ENCODE measurements around the gene PSME1. TPM values are rescaled to one million over a fixed set of nuclear protein-coding genes. Genes with fewer than 3 reads are reported as not detected.
A peak's percentile ranks its signal among the peaks of the same experiment; 100 is the strongest.

PSME1 gene
- total RNA-seq, 2 donors from 2014 or later, result 237 to 406 TPM

DNA sequence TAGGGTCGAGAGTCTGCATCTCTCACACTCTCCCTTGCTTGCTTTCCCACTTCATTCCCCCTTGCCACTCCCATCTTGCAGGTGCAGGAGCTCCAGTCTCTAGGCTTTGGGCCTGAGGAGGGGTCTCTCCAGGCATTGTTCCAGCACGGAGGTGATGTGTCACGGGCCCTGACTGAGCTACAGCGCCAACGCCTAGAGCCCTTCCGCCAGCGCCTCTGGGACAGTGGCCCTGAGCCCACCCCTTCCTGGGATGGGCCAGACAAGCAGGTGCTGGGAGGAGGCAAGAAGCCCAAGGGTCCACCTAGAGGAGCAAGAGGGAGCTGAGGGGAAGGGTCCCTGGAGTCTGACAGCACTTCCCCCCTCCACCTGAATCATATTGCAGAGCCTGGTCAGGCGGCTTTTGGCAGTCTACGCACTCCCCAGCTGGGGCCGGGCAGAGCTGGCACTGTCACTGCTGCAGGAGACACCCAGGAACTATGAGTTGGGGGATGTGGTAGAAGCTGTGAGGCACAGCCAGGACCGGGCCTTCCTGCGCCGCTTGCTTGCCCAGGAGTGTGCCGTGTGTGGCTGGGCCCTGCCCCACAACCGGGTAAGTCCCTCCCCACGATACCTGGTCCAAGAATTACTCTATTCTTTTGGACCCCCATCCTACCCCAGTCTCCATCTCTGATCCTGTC is 15.5 kb downstream of the PSME1 start:
- Mint-ChIP-seq H3K27me3 (no peaks in the 10 kb centered on the region), H3K36me3 (peaks cover 13% of the 10 kb centered on the region), H3K4me1 (ENCODE audit: low read depth in 2 of 2) (peaks cover 23 to 28% of the 10 kb centered on the region in 2 donors), H3K9me3 (no peaks in the 10 kb centered on the region), H3K4me3 (no peak overlapping the region), H3K27ac (no peak overlapping the region)
- DNase-seq (ENCODE audit: low spot score) (no peak), ATAC-seq (no peak)

DNA sequence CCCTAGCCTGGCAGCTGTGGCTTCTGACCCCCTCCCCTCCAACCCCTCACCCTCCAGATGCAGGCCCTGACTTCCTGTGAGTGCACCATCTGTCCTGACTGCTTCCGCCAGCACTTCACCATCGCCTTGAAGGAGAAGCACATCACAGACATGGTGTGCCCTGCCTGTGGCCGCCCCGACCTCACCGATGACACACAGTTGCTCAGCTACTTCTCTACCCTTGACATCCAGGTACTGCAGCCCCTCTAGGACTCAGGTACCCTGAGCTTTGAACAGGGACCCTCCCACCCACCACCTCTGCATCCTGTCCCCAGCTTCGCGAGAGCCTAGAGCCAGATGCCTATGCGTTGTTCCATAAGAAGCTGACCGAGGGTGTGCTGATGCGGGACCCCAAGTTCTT is 19.1 kb downstream of the PSME1 start:
- Mint-ChIP-seq H3K4me3 (no peak overlapping the region), H3K36me3 (peaks cover 14% of the 10 kb centered on the region), H3K27ac (peak overlapping the region in 1 of 2 donors; percentile 72), H3K4me1 (ENCODE audit: low read depth in 2 of 2) (peaks cover 5 to 14% of the 10 kb centered on the region in 2 donors), H3K27me3 (no peaks in the 10 kb centered on the region), H3K9me3 (no peaks in the 10 kb centered on the region)
- DNase-seq (ENCODE audit: low spot score), result no peak
- no peak for ATAC-seq

DNA sequence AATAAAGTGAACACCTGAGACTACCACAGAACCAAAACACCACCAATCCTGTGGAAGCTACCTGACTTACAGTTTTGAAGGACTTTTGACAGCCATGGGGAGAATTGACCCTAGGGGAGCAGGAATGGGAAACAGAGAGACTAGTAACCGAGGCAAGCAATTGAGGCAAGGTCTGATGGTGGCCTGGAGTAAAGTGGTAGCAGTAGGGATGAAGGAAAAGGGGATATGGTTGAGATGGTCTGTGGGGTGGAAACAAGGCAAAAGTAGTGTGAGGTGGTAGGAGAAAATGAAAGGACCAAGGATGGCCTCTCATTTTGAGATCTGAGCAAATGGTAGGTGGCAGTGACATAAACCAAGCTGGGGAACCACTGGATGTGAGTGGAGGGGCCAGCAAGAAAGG is 20.8 kb downstream of the PSME1 start:
- H3K9me3 Mint-ChIP-seq, result no peaks in the 10 kb centered on the region
- peak overlapping the region in 1 of 2 donors; percentile 62 for H3K27ac Mint-ChIP-seq
- no peak for DNase-seq (ENCODE audit: low spot score)
- peaks cover 13 to 19% of the 10 kb centered on the region in 2 donors for H3K4me1 Mint-ChIP-seq (ENCODE audit: low read depth in 2 of 2)
- no peak overlapping the region for H3K4me3 Mint-ChIP-seq
- peaks cover 14% of the 10 kb centered on the region for H3K36me3 Mint-ChIP-seq
- no peak for ATAC-seq
- no peaks in the 10 kb centered on the region for H3K27me3 Mint-ChIP-seq

DNA sequence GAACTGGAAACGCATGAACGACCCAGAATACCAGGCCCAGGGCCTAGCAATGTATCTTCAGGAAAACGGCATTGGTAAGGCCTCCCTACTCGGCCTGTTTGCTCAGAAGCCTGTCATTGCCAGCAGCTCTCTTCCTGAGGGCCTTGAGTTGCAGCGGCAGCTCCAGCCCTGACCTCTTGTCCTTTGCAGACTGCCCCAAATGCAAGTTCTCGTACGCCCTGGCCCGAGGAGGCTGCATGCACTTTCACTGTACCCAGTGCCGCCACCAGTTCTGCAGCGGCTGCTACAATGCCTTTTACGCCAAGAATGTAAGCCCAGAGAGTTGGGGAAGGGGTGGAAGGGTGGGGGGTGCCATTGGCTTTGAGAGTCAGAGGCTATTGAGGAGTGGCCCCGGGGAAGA is 21.3 kb downstream of the PSME1 start:
- Mint-ChIP-seq H3K9me3 (no peaks in the 10 kb centered on the region), H3K4me1 (ENCODE audit: low read depth in 2 of 2) (peaks cover 17 to 24% of the 10 kb centered on the region in 2 donors), H3K36me3 (peaks cover 14% of the 10 kb centered on the region), H3K27ac (peak overlapping the region in 1 of 2 donors; percentile 62), H3K4me3 (no peak overlapping the region), H3K27me3 (no peaks in the 10 kb centered on the region)
- no peak for DNase-seq (ENCODE audit: low spot score)
- ATAC-seq, result no peak

DNA sequence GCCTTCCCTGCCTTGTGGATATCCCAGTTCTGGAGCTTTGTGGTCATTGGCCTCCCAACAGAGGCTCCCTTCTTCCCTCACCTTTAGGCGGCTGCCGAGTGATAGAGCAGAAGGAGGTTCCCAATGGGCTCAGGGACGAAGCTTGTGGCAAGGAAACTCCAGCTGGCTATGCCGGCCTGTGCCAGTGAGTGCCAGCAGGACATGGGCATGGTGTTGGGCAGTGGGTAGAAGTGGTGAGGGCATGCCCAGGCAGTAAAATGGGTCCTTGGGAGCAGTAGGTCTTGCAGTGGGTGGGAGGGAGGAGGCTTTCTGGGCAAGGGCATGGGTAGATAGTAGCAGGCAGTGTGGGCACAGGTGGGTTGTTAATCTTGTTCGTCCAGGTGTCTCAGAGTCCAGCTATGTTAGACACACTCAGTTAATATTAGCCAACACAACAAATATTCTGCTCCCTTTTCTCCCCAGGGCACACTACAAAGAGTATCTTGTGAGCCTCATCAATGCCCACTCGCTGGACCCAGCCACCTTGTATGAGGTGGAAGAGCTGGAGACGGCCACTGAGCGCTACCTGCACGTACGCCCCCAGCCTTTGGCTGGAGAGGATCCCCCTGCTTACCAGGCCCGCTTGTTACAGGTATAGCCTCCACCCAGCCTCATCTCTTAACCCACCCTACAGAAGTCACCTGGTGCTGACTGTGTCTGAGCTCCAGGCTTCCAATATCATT is 23.9 kb downstream of the PSME1 start:
- DNase-seq (ENCODE audit: low spot score) (no peak), ATAC-seq (no peak)
- peak overlapping the region; percentile 95 to 97 for H3K27ac Mint-ChIP-seq
- no peaks in the 10 kb centered on the region for H3K27me3 Mint-ChIP-seq
- no peaks in the 10 kb centered on the region for H3K9me3 Mint-ChIP-seq
- H3K36me3 Mint-ChIP-seq, result peaks cover 23% of the 10 kb centered on the region
- peaks cover 26 to 41% of the 10 kb centered on the region in 2 donors for H3K4me1 Mint-ChIP-seq (ENCODE audit: low read depth in 2 of 2)
- no peak overlapping the region for H3K4me3 Mint-ChIP-seq

DNA sequence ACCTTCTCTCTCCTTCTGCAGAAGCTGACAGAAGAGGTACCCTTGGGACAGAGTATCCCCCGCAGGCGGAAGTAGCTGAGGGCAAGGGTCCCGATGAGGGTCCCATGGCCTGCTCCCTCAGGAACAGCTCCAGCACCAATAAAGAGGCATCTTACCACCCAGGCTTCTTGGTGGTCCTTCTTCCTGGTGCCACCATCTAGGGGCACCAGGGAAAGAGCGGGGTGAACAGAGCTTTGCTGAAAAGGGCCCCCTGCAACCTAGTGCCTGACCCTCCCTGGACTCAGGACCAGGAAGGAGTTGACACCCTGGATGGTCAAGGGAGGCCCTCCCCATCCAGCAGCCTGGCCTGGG is 24.5 kb downstream of the PSME1 start:
- peak in 1 of 2 donors; percentile 1 for ATAC-seq
- Mint-ChIP-seq H3K4me3 (no peak overlapping the region), H3K27ac (peak overlapping the region; percentile 95 to 97), H3K36me3 (peaks cover 21% of the 10 kb centered on the region), H3K9me3 (no peaks in the 10 kb centered on the region), H3K27me3 (no peaks in the 10 kb centered on the region), H3K4me1 (ENCODE audit: low read depth in 2 of 2) (peaks cover 26 to 42% of the 10 kb centered on the region in 2 donors)
- DNase-seq (ENCODE audit: low spot score), result no peak

DNA sequence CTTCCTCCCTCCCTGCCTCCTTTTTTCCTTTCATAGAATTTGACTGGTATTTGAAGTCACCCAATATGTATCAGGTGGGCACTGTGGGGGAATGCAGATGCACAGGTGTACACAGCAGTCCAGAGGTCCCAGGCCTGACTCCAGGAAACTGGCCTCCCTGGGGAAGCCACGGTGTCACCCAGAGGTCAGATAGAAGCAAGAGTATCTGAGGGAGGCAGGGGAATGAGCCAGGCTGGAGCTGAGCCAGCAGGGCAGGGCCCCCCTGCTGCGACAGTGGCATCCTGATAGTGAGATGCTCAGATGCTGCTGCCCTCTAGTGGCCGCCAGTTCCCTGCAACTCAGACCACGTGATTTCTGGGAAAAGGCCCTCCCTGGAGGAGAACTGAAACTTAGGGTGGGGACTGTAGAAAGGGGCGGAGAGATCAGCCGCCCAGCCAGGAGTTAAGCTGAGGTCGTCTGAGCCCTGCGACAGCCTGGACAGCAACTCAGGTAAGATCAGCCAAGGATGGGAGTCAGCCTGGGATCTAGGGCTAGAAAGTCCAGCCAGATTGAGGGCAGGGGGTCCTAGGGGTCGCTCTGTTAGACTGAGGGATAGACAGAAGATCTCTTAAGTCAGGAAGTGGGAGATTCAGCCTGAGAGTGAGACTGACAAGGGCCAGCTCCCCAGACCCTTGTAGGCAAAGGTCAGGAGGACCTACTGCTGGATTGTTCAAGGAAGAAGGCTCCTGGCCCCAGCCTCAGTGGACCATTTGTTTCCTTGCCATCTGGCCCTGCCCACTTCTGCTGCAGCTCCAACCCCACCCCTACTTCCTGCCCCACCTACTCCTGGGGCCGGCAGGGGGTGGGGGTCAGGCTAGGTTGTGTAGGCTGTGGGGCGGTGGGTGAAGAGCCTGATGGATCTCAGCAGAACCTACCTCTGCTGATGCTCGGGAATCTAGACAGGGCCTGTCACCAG is 25.1 kb downstream of the PSME1 start, which contains the start of gene IRF9:
Gene IRF9 (plus strand): TSS at position 416 of the 955 bp plus-strand sequence. CDS start 880 bp downstream, outside the sequence.
- Mint-ChIP-seq H3K27ac (peak within 1 kb of the TSS; percentile 95 to 97), H3K4me1 (ENCODE audit: low read depth in 2 of 2) (peaks cover 26 to 41% of the 10 kb centered on the region in 2 donors)
- peak; percentile 91 to 93 for ATAC-seq

DNA sequence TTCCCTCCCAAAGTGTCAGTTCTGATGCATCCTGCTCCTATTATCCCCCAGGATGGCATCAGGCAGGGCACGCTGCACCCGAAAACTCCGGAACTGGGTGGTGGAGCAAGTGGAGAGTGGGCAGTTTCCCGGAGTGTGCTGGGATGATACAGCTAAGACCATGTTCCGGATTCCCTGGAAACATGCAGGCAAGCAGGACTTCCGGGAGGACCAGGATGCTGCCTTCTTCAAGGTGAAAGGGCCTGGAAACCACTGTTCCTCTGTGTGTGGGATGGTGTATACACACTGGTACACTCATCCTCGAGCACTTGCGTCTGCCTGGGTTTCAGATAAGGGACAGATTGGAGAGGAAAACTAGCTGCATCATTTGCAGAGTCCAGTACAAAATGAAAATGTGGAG is 26.1 kb downstream of the PSME1 start:
- Mint-ChIP-seq H3K4me1 (ENCODE audit: low read depth in 2 of 2) (peaks cover 26 to 38% of the 10 kb centered on the region in 2 donors), H3K4me3 (peak overlapping the region; percentile 96), H3K27ac (peak overlapping the region; percentile 95 to 97), H3K27me3 (no peaks in the 10 kb centered on the region), H3K9me3 (no peaks in the 10 kb centered on the region), H3K36me3 (peaks cover 9% of the 10 kb centered on the region)
- DNase-seq (ENCODE audit: low spot score) (no peak), ATAC-seq (no peak)

More for the DNA sequence above, 25.1 kb downstream of the PSME1 start, which contains the start of gene IRF9:
- peaks cover 15% of the 10 kb centered on the region for H3K36me3 Mint-ChIP-seq
- no peaks in the 10 kb centered on the region for H3K27me3 Mint-ChIP-seq
- peak within 1 kb of the TSS; percentile 96 for H3K4me3 Mint-ChIP-seq
- peak; percentile 96 for DNase-seq (ENCODE audit: low spot score)
- no peaks in the 10 kb centered on the region for H3K9me3 Mint-ChIP-seq

DNA sequence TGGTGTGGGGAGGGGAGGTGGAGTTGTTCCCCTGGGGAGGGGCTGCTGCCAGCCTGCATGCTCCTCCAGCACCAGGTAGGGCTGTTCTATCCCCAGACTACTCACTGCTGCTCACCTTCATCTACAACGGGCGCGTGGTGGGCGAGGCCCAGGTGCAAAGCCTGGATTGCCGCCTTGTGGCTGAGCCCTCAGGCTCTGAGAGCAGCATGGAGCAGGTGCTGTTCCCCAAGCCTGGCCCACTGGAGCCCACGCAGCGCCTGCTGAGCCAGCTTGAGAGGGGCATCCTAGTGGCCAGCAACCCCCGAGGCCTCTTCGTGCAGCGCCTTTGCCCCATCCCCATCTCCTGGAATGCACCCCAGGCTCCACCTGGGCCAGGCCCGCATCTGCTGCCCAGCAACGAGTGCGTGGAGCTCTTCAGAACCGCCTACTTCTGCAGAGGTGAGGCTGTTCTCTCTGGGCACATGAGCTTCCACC is 28.6 kb downstream of the PSME1 start:
- Mint-ChIP-seq H3K4me1 (ENCODE audit: low read depth in 2 of 2) (peaks cover 39 to 49% of the 10 kb centered on the region in 2 donors), H3K9me3 (no peaks in the 10 kb centered on the region), H3K27me3 (no peaks in the 10 kb centered on the region), H3K27ac (peak overlapping the region; percentile 64 to 71), H3K36me3 (peaks cover 22% of the 10 kb centered on the region), H3K4me3 (peak overlapping the region; percentile 38)
- DNase-seq (ENCODE audit: low spot score) (no peak), ATAC-seq (no peak)

DNA sequence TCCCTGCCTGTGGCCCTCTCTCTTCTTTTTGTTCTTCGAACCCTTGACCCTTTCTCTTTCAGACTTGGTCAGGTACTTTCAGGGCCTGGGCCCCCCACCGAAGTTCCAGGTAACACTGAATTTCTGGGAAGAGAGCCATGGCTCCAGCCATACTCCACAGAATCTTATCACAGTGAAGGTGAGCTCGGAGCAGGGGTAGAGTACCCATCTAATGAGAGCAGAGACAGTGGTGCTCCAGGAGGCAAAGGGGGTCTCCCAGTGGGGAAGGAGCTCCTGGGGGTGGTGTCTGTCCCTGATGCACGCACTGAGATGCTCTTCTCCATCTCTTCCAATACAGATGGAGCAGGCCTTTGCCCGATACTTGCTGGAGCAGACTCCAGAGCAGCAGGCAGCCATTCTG is 29.8 kb downstream of the PSME1 start:
- no peak overlapping the region for H3K4me3 Mint-ChIP-seq
- peak overlapping the region in 1 of 2 donors; percentile 71 for H3K27ac Mint-ChIP-seq
- H3K36me3 Mint-ChIP-seq, result peaks cover 24% of the 10 kb centered on the region
- no peak for DNase-seq (ENCODE audit: low spot score)
- no peak for ATAC-seq
- H3K27me3 Mint-ChIP-seq, result no peaks in the 10 kb centered on the region
- H3K4me1 Mint-ChIP-seq (ENCODE audit: low read depth in 2 of 2), result peaks cover 33 to 51% of the 10 kb centered on the region in 2 donors
- H3K9me3 Mint-ChIP-seq, result no peaks in the 10 kb centered on the region

DNA sequence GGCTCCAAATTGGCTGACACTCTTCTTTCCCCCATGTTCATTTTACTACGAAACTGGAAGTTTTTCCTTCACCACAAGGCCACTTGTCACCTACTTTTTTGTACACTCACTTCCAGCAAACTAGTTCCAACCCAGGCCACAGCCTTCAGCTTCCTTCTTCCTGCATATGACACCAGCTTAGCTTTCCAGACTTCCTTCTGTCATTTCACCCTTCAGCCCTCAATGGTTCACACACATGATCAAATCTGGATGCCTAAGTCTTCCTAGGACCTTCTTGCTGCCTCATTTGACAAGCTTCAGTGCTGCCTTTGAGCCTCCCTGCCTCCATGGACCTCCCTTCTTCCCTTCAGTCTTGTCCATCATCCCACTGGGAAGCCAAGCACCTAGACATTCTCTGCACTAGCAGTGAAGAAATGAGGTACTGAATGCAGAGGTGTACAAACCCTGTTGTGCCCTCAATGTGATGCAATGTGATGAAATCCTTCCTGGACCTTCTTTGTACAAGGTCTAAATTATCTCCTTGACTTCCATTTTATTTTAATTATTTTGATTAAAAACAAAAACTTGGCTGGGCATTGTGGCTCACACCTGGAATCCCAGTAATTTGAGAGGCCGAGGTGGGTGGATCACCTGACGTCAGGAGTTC is 31.6 kb downstream of the PSME1 start:
- peaks cover 24% of the 10 kb centered on the region for H3K36me3 Mint-ChIP-seq
- peak overlapping the region; percentile 52 to 71 for H3K27ac Mint-ChIP-seq
- ATAC-seq (no peak), DNase-seq (ENCODE audit: low spot score) (no peak)
- H3K27me3 Mint-ChIP-seq, result no peaks in the 10 kb centered on the region
- no peaks in the 10 kb centered on the region for H3K9me3 Mint-ChIP-seq
- H3K4me3 Mint-ChIP-seq, result no peak overlapping the region
- H3K4me1 Mint-ChIP-seq (ENCODE audit: low read depth in 2 of 2), result peaks cover 27 to 44% of the 10 kb centered on the region in 2 donors

DNA sequence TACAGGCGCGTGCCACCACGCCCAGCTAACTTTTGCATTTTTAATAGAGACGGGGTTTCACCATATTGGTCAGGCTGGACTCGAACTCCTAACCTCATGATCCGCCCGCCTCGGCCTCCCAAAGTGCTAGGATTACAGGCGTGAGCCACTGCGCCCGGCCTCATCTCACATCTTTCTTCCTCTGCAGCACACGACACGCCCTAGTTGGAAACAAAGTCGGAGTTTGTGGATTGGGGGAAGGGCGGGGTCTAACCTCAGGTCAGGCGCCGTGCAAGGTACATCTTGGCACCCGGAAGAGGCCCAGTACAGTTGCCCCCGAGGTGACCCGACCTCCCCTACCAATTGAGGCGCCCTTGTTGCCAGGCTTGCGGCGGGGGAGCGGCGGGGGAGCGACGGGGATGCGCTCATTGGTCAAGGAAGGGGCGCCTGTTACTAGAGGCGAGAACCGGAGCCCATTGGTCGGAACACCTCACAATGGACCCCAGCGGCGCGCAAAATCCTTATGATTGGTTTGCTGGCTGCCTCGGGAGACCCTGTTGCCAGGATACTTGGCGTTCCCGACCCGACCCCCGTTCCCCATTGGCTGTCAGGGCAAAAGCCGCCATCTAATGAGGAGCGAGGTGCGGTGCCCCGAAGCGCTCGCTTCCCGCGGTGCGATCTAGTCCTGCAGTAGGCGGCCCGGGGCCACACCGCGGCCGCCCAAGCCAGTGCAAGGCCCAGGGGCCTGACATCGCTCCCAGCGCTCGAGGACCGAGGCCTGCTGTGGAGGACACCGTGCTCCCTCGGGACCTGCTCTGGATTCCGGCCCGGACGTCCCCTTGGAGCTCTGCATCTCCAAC is 35.6 kb downstream of the PSME1 start, which contains the start of gene REC8:
Gene REC8 (plus strand): TSS at position 659 of the 839 bp plus-strand sequence. CDS start 473 bp downstream, outside the sequence.
- ATAC-seq (peak; percentile 83 to 86), DNase-seq (ENCODE audit: low spot score) (peak; percentile 76)
- Mint-ChIP-seq H3K4me3 (peak within 1 kb of the TSS; percentile 81), H3K4me1 (ENCODE audit: low read depth in 2 of 2) (peaks cover 19 to 21% of the 10 kb centered on the region in 2 donors), H3K9me3 (no peaks in the 10 kb centered on the region), H3K27ac (peak within 1 kb of the TSS; percentile 56 to 74), H3K36me3 (peaks cover 15% of the 10 kb centered on the region), H3K27me3 (no peaks in the 10 kb centered on the region)

Measured in natural killer cell treated with Interleukin-12 subunit alpha and Interleukin-12 subunit beta and Interleukin-15 and Interleukin-18, amount 100 ng/mL, for 72 hours (primary cell).